Suprapubic skin (tissue), 4 donors: Measurements from ENCODE around the gene GFER. TPM values are rescaled to one million over a fixed set of nuclear protein-coding genes. Genes with fewer than 3 reads are reported as not detected.

ENCODE experiments used
- DNase-seq, 2 donors: peaks; one replicate each; pipeline ENCODE4 v3.0.0-alpha.2; 2019; ENCODE audit warnings: low spot score in 2 of 2
- H3K27ac ChIP-seq: fragments of 200-600 bp; sonication (generic); one replicate; pipeline ENCODE4 v1.5.1; 2019
- H3K27me3 ChIP-seq: fragments of 200-600 bp; sonication (generic); one replicate; pipeline ENCODE4 v1.5.1; 2019
- H3K36me3 ChIP-seq: fragments of 200-600 bp; sonication (generic); one replicate; pipeline ENCODE4 v1.5.1; 2019
- H3K4me1 ChIP-seq: fragments of 200-600 bp; sonication (generic); one replicate; pipeline ENCODE4 v1.5.1; 2019
- H3K4me3 ChIP-seq: fragments of 200-600 bp; sonication (generic); one replicate; pipeline ENCODE4 v1.5.1; 2019; ENCODE audit warnings: mild to moderate bottlenecking
- H3K9me3 ChIP-seq: fragments of 200-600 bp; sonication (generic); one replicate; pipeline ENCODE4 v1.5.1; 2019
- CTCF ChIP-seq, 2 donors: fragments of 200-600 bp in 1 of 2; fragments of 450-650 bp in 1 of 2; sonication (generic) in 1 of 2; IDR thresholded peaks; one replicate each; pipeline ENCODE4 v1.5.1; 2016 to 2019; ENCODE audit warnings: antibody characterized with exemption in 2 of 2, mild to moderate bottlenecking in 1 of 2, moderate library complexity in 1 of 2
- EP300 ChIP-seq: sonication (generic); formaldehyde crosslinking; IDR thresholded peaks from one replicate; pipeline ENCODE4 v1.6.1; 2017; ENCODE audit warnings: antibody characterized with exemption
- POLR2A ChIP-seq, 2 donors: fragments of 450-650 bp; IDR thresholded peaks; one replicate each; pipeline ENCODE4 v1.6.1; 2017; ENCODE audit warnings: antibody characterized with exemption in 2 of 2, mild to moderate bottlenecking in 2 of 2, moderate library complexity in 2 of 2
- POLR2AphosphoS5 ChIP-seq, 3 donors: sonication (generic); formaldehyde crosslinking; IDR thresholded peaks; one replicate each; pipeline ENCODE4 v1.6.1; 2017; ENCODE audit warnings: antibody characterized with exemption in 3 of 3
- WGBS: methylation state at CpG from one replicate; pipeline ENCODE4 v1.1.5; 2018; 5-methylcytosine and 5-hydroxymethylcytosine counted together
- total RNA-seq, 4 donors: library from RNA; depleted of rRNA; stranded (reverse); fragments of >200 nt; gene quantifications; one replicate each; pipeline ENCODE4 v1.1.0, GENCODE V29; 2016

The GFER gene
- total RNA-seq, 4 donors from 2014 or later, result 7.0 to 11.2 (median 9.5) TPM

DNA sequence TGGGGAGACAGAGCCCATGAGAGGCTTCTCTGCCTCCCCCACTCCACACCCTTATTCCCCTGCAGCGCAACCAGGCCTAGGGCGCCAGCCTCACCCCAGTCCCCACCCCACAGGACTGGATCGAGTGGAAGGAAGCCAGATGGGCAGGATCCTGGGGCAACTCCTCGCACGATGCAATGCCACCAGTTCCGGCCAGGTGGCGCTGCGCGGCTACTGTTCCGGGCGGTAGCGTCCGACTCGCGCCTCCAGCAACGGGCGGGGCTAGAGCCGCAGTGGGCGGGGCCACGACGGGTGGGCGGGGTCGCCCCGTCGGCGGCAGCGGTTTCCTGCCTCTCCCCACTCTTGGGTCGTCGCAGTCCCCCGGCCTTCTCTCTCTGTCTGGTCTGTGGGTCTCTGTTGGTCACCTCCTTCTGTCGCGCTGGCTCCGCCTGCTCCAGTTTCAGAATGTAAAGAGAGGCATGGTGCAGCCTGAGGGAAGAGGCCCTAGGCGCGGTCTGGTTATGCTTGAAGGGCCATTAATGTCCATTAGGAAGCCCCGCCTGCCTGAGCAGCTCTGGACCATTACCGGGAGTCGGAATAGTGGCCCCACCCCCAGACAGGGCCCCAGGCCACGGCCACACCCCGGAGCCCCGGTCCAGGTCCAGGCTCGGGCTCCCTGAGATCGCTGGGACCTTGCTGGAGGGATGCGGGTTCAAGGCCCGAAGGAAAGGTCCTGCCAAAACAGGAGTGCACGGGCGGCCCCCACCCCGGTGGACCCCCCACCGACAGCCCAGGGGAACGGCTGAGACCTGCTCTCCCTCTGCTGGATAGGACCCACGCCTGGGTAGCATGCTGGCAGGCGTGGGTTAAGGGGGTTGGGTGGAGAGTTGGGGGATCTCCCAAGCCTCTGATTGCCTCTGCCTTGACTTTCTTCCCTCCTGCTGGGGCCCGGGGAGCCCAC, 39.4 kb downstream of the GFER start:
- Histone ChIP-seq H3K4me1 (peaks cover 54% of the 10 kb centered on the region), H3K4me3 (peak overlapping the region; percentile 30), H3K27me3 (peaks cover 34% of the 10 kb centered on the region), H3K27ac (peak overlapping the region; percentile 33), H3K9me3 (no peaks in the 10 kb centered on the region), H3K36me3 (no peaks in the 10 kb centered on the region)
- DNase-seq, result peak; percentile 96 to 97
- peak in 1 of 3 donors; percentile 41 for TF ChIP-seq POLR2AphosphoS5 (IDR thresholded peaks at IDR 0.05)
- TF ChIP-seq EP300, result no peak
- TF ChIP-seq CTCF (IDR thresholded peaks at IDR 0.05), result peak; percentile 92 to 99
- 8% methylated on average over 18 of the region's 53 CpGs for WGBS

DNA sequence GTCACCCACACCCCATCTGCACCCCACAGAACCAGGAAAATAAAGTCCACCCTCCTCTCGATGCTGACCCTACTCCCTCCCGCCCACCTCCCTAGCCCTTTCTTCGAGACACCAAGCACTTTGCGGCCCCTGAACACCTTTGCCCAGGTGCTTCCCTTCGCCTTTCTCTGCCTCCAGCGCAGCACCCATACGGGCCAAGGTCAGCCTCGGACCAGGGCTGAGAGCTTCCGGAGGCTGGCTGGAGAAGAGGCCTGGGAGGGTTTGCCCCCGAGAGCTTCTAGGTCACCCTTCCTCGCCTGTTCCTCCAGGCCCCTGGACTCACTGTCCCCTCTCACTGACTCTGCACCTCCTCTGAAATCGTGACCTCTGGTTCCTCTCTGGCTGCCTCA, 40.0 kb downstream of the GFER start:
- H3K36me3 ChIP-seq, result no peaks in the 10 kb centered on the region
- peak overlapping the region; percentile 30 for H3K4me3 ChIP-seq
- peaks cover 28% of the 10 kb centered on the region for H3K27me3 ChIP-seq
- no peak overlapping the region for H3K27ac ChIP-seq
- H3K9me3 ChIP-seq, result no peaks in the 10 kb centered on the region
- 91% methylated on average over 12 of the region's 12 CpGs for WGBS
- DNase-seq, result no peak
- peaks cover 58% of the 10 kb centered on the region for H3K4me1 ChIP-seq
- TF ChIP-seq EP300, result no peak
- TF ChIP-seq POLR2AphosphoS5 (IDR thresholded peaks at IDR 0.05), result no peak
- no peak for TF ChIP-seq POLR2A (IDR thresholded peaks at IDR 0.05)
- TF ChIP-seq CTCF (IDR thresholded peaks at IDR 0.05), result no peak

GRCh38 chr16:2025251-2025650, 41.3 kb downstream of the GFER start:
- Histone ChIP-seq H3K4me3 (no peak overlapping the region), H3K27me3 (peaks cover 16% of the 10 kb centered on the region), H3K9me3 (no peaks in the 10 kb centered on the region), H3K36me3 (no peaks in the 10 kb centered on the region), H3K27ac (no peak overlapping the region), H3K4me1 (peaks cover 49% of the 10 kb centered on the region)
- DNase-seq, result no peak
- WGBS, result 100% methylated on average over 2 of the region's 14 CpGs
- TF ChIP-seq POLR2AphosphoS5 (IDR thresholded peaks at IDR 0.05) (no peak), EP300 (no peak), CTCF (IDR thresholded peaks at IDR 0.05) (no peak), POLR2A (IDR thresholded peaks at IDR 0.05) (no peak)

- WGBS, result 81% methylated on average over 11 of the region's 16 CpGs
- Histone ChIP-seq H3K27ac (no peak overlapping the region), H3K27me3 (peaks cover 9% of the 10 kb centered on the region), H3K4me3 (peak overlapping the region; percentile 75), H3K36me3 (no peaks in the 10 kb centered on the region), H3K4me1 (peaks cover 43% of the 10 kb centered on the region), H3K9me3 (no peaks in the 10 kb centered on the region)
- DNase-seq, result no peak
- TF ChIP-seq EP300, result no peak
- no peak for TF ChIP-seq POLR2AphosphoS5 (IDR thresholded peaks at IDR 0.05)
- no peak for TF ChIP-seq POLR2A (IDR thresholded peaks at IDR 0.05)
- TF ChIP-seq CTCF (IDR thresholded peaks at IDR 0.05), result no peak
Observed at GRCh38 chr16:2025878-2026460, 42.0 kb downstream of the GFER start.

- Histone ChIP-seq H3K27ac (peak within 1 kb of the TSS; percentile 23), H3K36me3 (no peaks in the 10 kb centered on the region), H3K4me1 (peaks cover 43% of the 10 kb centered on the region), H3K27me3 (peaks cover 3% of the 10 kb centered on the region), H3K4me3 (peak within 1 kb of the TSS; percentile 75), H3K9me3 (no peaks in the 10 kb centered on the region)
- WGBS, result 85% methylated on average over 2 of the region's 59 CpGs
- TF ChIP-seq POLR2AphosphoS5 (IDR thresholded peaks at IDR 0.05), result no peak
- TF ChIP-seq EP300, result no peak
- TF ChIP-seq POLR2A (IDR thresholded peaks at IDR 0.05), result no peak
- no peak for TF ChIP-seq CTCF (IDR thresholded peaks at IDR 0.05)
- DNase-seq, result no peak
Observed at GRCh38 chr16:2026461-2027023, 42.5 kb downstream of the GFER start, which contains the start of gene NHERF2. Gene NHERF2, plus strand, starts transcription at chr16:2026902. Its CDS starts 104 bp downstream, at chr16:2027006.
